Ovary (tissue), 3 donors: Measurements from ENCODE around the gene CAPZA2.

Source experiments
- CTCF ChIP-seq, 3 donors: fragments of 450-650 bp in 2 of 3; fragments of 200-600 bp in 1 of 3; IDR thresholded peaks; one replicate each; pipeline versions ENCODE4 v1.5.1 to v1.8.0; 2016 to 2022; ENCODE audit warnings: antibody characterized with exemption in 3 of 3, mild to moderate bottlenecking in 1 of 3
- POLR2A ChIP-seq: fragments of 450-650 bp; IDR thresholded peaks from one replicate; pipeline ENCODE4 v1.6.1; 2017; ENCODE audit warnings: antibody characterized with exemption, mild to moderate bottlenecking, moderate library complexity
- donor health status: DM: no; HTN: no; CAD: no.

- TF ChIP-seq POLR2A = no peak
- no peak for TF ChIP-seq CTCF (IDR thresholded peaks at IDR 0.05)
Observed at GRCh38 chr7:116824449-116824848, 37.9 kb upstream of the CAPZA2 start.
